Peyer's patch (tissue), 4 donors: ENCODE data around the gene SYN1.

Source experiments
- CTCF ChIP-seq, 6 experiments: fragments of 450-650 bp in 4 of 6; fragments of 200-600 bp in 2 of 6; sonication (generic) in 1 of 6; IDR thresholded peaks; one replicate each; pipeline ENCODE4 v1.5.1; 2017 to 2019; ENCODE audit warnings: antibody characterized with exemption in 6 of 6, mild to moderate bottlenecking in 3 of 6, moderate library complexity in 1 of 6
- POLR2A ChIP-seq, 2 donors: fragments of 450-650 bp; IDR thresholded peaks; one replicate each; pipeline ENCODE4 v1.5.1; 2017; ENCODE audit warnings: antibody characterized with exemption in 2 of 2, mild to moderate bottlenecking in 2 of 2, moderate library complexity in 2 of 2

- TF ChIP-seq POLR2A (IDR thresholded peaks at IDR 0.05) (no peak), CTCF (IDR thresholded peaks at IDR 0.05) (no peak)
Observed at GRCh38 chrX:47634871-47635575, 15.4 kb upstream of the SYN1 start.
